HG03280 (cell line): ENCODE data around the gene SLC17A7.

ENCODE experiments used
- ATAC-seq: cut with Tn5 transposase; IDR thresholded peaks from one replicate; pipeline ENCODE4 v1.9.1; 2021; ENCODE audit warnings: mild to moderate bottlenecking, moderate library complexity; ENCODE audit not compliant: unreplicated experiment

The SLC17A7 gene

DNA sequence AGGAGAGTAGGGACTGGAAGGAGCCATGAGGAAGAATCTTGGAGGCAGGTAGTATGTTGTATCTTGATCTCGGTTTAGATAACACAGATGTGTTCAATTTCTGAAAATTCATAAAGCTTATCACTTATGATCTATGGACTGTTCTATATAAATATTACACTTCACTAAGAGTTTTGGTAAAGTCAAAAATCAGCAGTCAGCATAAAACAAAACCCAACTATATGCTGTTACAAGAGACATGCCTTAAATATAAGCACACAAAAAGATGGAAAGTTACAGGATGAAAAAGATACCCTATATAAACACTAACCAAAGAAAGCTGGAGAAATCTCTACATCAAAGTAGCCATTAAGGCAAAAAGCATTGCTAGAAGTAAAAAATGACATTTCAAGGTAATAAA lies 57.7 kb downstream of the SLC17A7 start:
- no peak for ATAC-seq

DNA sequence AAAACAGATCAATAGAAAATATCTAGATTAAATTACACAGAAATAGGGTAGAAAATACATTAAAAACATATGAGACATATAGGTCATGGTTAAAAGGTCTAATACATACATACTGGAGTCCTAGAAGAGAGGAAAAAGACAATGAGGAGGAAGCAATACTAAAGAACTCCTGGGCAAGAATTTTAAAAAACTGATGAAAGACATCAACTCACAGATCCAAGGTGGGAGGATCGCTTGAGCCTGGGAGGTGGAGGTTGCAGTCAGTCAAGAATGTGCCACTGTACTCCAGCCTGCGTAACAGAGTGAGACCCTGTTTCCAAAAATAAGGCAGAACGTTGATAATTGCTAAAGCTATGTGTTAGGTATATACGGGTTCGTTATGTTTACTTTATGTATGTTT lies 58.7 kb downstream of the SLC17A7 start:
- ATAC-seq = no peak

DNA sequence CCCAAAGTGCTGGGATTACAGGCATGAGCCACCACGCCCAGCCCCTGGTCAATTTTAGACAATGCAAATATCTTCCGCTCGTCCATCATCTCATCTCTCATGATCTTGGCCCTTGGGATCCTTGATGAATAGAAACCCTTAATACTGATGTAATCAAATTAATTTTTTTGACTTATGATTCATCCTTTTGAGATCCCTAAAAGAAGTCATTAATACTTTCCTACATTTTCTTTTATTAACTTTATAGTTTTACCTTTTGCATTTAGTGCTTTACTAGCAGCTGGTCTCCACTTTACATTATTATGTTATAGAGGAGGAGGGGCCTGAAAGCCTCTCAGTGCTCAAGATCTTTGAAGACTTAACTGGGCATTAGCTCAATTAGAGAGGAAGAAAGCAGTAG lies 60.9 kb downstream of the SLC17A7 start:
- no peak for ATAC-seq
